Mesothelial cell of epicardium (in vitro differentiated cells): ENCODE results near the gene VTCN1. TPM values are rescaled to one million over a fixed set of nuclear protein-coding genes. Genes with fewer than 3 reads are reported as not detected.
A peak's percentile ranks its signal among the peaks of the same experiment; 100 is the strongest.

ENCODE experiments used
- DNase-seq, 2 experiments: peaks; one replicate each; pipeline ENCODE4 v3.0.0; 2021; ENCODE audit warnings: low spot score in 2 of 2; ENCODE audit not compliant: unreplicated experiment in 2 of 2
- H3K27ac Mint-ChIP-seq: 2 replicates; pipeline ENCODE4 v1.8.0; 2021; ENCODE audit warnings: mixed read lengths
- H3K27me3 Mint-ChIP-seq: 2 replicates; pipeline ENCODE4 v1.8.0; 2021; ENCODE audit warnings: low read depth, mixed read lengths
- H3K36me3 Mint-ChIP-seq: 2 replicates; pipeline ENCODE4 v1.8.0; 2021; ENCODE audit warnings: mixed read lengths
- H3K4me1 Mint-ChIP-seq: 2 replicates; pipeline ENCODE4 v1.8.0; 2021; ENCODE audit warnings: mixed read lengths
- H3K4me3 Mint-ChIP-seq: 2 replicates; pipeline ENCODE4 v1.8.0; 2021; ENCODE audit warnings: mild to moderate bottlenecking, moderate library complexity, mixed read lengths
- H3K9me3 Mint-ChIP-seq: 2 replicates; pipeline ENCODE4 v1.8.0; 2021; ENCODE audit warnings: mixed read lengths
- total RNA-seq: library from RNA; stranded (reverse); gene quantifications from 3 replicates; pipeline ENCODE4 v1.2.1, GENCODE V29; 2021
- TF ChIP-seq, protein P1 (sequence below): fragments of 200-600 bp; sonication (generic); IDR thresholded peaks from one replicate; pipeline ENCODE4 v1.5.0; 2021; ENCODE audit warnings: antibody characterized with exemption; ENCODE audit not compliant: unreplicated experiment

VTCN1 gene
- total RNA-seq, 1 donor from 2014 or later: 27.9 TPM

DNA sequence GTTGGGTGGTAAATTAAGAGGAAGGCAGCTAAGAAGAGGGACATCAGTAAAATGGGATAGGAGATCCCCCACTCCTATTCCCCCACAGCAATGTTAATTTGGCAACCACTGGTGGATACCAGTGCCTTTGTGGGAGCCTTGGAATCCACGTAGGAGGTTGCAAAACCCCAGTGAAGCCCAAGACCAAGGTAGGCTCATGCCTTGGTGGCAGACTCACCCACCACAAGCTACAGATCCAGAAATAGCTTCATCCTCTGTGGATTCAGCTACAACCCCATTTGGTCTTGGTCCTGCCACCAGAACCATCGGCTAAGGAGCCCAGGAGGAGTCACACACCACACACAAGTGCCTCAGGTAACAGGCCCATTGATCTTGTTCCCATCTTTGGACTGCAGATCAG is 21.0 kb downstream of the VTCN1 start:
- Mint-ChIP-seq H3K27me3 (no peaks in the 10 kb centered on the region), H3K27ac (no peak overlapping the region)
- DNase-seq: no peak

DNA sequence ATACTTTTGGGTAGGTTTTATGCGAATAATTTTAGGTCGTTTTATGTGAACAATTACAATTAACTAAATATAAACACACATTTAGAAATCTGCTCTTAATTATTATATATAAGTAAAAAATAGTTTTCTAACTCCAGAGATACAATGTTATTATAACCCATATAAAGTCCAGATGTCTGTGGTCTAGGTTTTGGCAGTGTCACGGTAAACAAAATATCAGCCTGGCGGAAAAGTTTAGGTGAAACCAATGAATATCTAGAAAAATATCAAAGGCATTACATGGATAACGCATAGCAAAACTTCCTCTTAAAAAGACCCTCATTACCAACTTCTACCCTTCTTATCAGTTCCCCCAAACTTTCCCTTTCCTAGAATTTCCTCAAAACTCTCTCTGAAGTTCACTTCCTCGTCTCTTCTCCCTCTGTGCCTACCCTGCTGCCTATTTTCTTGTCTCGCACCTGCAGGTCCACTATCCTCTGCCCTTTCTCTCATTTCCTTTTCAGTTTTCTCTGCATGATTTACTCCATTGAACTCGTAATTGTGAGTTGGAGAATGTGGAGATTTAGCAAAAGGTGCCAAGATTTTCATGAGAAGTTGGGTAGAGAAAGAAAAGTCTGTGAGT is 21.8 kb downstream of the VTCN1 start:
- Mint-ChIP-seq H3K9me3 (peaks cover 27% of the 10 kb centered on the region), H3K36me3 (peaks cover 14% of the 10 kb centered on the region), H3K4me1 (peaks cover 23% of the 10 kb centered on the region), H3K27me3 (no peaks in the 10 kb centered on the region), H3K27ac (no peak overlapping the region), H3K4me3 (no peak overlapping the region)
- TF ChIP-seq, protein P1, sequence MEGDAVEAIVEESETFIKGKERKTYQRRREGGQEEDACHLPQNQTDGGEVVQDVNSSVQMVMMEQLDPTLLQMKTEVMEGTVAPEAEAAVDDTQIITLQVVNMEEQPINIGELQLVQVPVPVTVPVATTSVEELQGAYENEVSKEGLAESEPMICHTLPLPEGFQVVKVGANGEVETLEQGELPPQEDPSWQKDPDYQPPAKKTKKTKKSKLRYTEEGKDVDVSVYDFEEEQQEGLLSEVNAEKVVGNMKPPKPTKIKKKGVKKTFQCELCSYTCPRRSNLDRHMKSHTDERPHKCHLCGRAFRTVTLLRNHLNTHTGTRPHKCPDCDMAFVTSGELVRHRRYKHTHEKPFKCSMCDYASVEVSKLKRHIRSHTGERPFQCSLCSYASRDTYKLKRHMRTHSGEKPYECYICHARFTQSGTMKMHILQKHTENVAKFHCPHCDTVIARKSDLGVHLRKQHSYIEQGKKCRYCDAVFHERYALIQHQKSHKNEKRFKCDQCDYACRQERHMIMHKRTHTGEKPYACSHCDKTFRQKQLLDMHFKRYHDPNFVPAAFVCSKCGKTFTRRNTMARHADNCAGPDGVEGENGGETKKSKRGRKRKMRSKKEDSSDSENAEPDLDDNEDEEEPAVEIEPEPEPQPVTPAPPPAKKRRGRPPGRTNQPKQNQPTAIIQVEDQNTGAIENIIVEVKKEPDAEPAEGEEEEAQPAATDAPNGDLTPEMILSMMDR: no peak
- no peak for DNase-seq

More for the DNA sequence above, 21.0 kb downstream of the VTCN1 start:
- Mint-ChIP-seq H3K9me3 (peaks cover 34% of the 10 kb centered on the region), H3K4me3 (no peak overlapping the region), H3K36me3 (peaks cover 14% of the 10 kb centered on the region), H3K4me1 (peaks cover 20% of the 10 kb centered on the region)
- TF ChIP-seq, protein P1: no peak

DNA sequence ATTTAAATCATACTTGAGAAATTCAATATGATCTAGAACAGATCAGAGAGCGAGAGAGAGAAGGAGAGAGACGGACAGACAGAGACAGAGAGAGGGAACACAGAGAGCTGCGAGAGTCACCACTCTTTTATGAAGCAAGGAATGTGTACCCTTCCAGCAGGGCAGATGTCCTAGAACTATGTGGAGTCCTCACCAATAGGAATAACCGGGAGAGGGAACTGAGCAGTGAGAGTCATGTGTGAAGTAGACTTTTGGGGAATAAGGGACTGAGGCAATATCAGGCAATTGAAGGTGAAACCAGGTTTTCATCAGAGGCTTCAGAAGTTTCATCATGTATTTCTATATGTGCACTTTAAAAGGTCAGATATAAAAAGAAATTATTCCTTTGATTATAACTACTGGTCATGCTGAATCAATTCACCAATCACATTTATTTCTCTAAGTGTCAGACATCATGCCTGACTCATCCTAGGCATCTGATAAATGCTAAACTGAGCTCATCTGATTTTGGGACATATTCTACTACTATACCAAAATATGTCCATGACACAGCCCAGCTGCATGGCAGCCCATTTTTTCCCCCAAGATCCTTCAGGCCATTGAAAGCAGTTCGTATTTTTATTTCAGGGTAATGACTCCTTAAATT is 22.4 kb downstream of the VTCN1 start:
- H3K36me3 Mint-ChIP-seq: peaks cover 10% of the 10 kb centered on the region
- H3K4me1 Mint-ChIP-seq: peaks cover 29% of the 10 kb centered on the region
- no peak for DNase-seq
- peaks cover 21% of the 10 kb centered on the region for H3K9me3 Mint-ChIP-seq
- peak overlapping the region; percentile 17 for H3K27ac Mint-ChIP-seq
- H3K4me3 Mint-ChIP-seq: no peak overlapping the region
- no peaks in the 10 kb centered on the region for H3K27me3 Mint-ChIP-seq
- TF ChIP-seq, protein P1: no peak

DNA sequence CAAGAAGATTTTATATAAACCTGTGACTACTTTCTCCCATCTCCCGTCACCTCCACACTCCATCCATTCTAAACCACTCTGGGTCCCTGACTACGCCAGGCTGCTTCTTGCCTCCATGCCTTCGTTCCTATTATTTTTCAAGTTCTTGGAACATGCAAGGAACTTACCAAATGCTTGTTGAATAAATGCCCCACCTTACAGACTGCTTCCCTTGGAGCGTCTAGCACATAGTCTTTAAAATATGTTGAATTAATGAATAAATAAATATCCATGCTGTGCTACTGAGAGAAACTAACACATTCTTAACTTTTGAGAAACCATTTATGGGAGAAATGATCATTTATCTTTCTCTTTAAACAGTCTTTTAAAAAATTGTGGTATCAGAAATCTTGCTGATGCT is 27.6 kb downstream of the VTCN1 start:
- H3K27ac Mint-ChIP-seq: peak overlapping the region; percentile 95
- no peaks in the 10 kb centered on the region for H3K36me3 Mint-ChIP-seq
- peaks cover 73% of the 10 kb centered on the region for H3K4me1 Mint-ChIP-seq
- no peak for DNase-seq
- no peaks in the 10 kb centered on the region for H3K9me3 Mint-ChIP-seq
- TF ChIP-seq, protein P1: no peak
- H3K27me3 Mint-ChIP-seq: no peaks in the 10 kb centered on the region
- H3K4me3 Mint-ChIP-seq: no peak overlapping the region

DNA sequence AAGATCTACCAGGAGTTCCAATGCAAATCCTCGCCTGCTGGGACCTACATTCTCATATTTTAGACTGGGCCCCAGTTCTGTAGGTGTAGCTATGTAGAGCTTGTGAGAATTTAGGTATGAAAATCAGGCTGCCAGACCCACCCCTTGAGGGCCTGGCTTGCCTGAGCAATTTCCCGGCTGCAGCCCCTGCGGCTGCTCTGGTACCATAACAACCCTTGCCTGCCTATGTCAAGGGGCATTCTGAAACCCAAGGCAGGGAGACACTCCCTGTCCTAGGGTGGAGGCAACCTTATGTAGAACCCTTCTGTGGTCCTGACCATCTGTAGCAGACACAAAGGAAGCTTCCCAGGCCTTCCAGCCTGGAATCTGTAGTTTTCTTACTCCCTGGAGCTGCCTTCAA is 28.4 kb downstream of the VTCN1 start:
- Mint-ChIP-seq H3K27me3 (no peaks in the 10 kb centered on the region), H3K4me1 (peaks cover 68% of the 10 kb centered on the region), H3K9me3 (no peaks in the 10 kb centered on the region), H3K4me3 (no peak overlapping the region), H3K36me3 (no peaks in the 10 kb centered on the region), H3K27ac (peak overlapping the region; percentile 93)
- no peak for DNase-seq
- TF ChIP-seq, protein P1: no peak
